GM03348 (cell line): ENCODE data around the gene CYP2B6.
"Not testable (repeated sequence)": the region's sequence is repeated elsewhere in the genome, so short reads cannot be mapped to it uniquely, and the experiment has no call there.

Source experiments
- DNase-seq: peaks from one replicate; pipeline ENCODE4 v3.0.0; 2012; ENCODE audit warnings: low spot score

Gene CYP2B6

GRCh38 chr19:41031916-41032315 lies 40.8 kb downstream of the CYP2B6 start:
- DNase-seq, result no peak

- DNase-seq, result not testable (repeated sequence)
Measured at GRCh38 chr19:41033324-41033723, 42.2 kb downstream of the CYP2B6 start.

GRCh38 chr19:41039806-41040205 lies 48.7 kb downstream of the CYP2B6 start:
- no peak for DNase-seq

GRCh38 chr19:41045095-41045494 lies 54.0 kb downstream of the CYP2B6 start:
- not testable (repeated sequence) for DNase-seq

GRCh38 chr19:41050426-41050825 lies 59.3 kb downstream of the CYP2B6 start:
- no peak for DNase-seq

GRCh38 chr19:41052162-41052561 lies 61.1 kb downstream of the CYP2B6 start:
- DNase-seq, result not testable (repeated sequence)

GRCh38 chr19:41053331-41053730 lies 62.2 kb downstream of the CYP2B6 start:
- DNase-seq, result not testable (repeated sequence)

GRCh38 chr19:41064974-41065569 lies 74.0 kb downstream of the CYP2B6 start:
- peak; percentile 38 for DNase-seq
